ENCODE measurements around the gene FGF6.

- TF ChIP-seq, protein P1, sequence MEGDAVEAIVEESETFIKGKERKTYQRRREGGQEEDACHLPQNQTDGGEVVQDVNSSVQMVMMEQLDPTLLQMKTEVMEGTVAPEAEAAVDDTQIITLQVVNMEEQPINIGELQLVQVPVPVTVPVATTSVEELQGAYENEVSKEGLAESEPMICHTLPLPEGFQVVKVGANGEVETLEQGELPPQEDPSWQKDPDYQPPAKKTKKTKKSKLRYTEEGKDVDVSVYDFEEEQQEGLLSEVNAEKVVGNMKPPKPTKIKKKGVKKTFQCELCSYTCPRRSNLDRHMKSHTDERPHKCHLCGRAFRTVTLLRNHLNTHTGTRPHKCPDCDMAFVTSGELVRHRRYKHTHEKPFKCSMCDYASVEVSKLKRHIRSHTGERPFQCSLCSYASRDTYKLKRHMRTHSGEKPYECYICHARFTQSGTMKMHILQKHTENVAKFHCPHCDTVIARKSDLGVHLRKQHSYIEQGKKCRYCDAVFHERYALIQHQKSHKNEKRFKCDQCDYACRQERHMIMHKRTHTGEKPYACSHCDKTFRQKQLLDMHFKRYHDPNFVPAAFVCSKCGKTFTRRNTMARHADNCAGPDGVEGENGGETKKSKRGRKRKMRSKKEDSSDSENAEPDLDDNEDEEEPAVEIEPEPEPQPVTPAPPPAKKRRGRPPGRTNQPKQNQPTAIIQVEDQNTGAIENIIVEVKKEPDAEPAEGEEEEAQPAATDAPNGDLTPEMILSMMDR (IDR thresholded peaks at IDR 0.05): no peak
- no peak for TF ChIP-seq POLR2AphosphoS5 (IDR thresholded peaks at IDR 0.05; ENCODE audit: low read depth, low read length)
- TF ChIP-seq, protein P2, sequence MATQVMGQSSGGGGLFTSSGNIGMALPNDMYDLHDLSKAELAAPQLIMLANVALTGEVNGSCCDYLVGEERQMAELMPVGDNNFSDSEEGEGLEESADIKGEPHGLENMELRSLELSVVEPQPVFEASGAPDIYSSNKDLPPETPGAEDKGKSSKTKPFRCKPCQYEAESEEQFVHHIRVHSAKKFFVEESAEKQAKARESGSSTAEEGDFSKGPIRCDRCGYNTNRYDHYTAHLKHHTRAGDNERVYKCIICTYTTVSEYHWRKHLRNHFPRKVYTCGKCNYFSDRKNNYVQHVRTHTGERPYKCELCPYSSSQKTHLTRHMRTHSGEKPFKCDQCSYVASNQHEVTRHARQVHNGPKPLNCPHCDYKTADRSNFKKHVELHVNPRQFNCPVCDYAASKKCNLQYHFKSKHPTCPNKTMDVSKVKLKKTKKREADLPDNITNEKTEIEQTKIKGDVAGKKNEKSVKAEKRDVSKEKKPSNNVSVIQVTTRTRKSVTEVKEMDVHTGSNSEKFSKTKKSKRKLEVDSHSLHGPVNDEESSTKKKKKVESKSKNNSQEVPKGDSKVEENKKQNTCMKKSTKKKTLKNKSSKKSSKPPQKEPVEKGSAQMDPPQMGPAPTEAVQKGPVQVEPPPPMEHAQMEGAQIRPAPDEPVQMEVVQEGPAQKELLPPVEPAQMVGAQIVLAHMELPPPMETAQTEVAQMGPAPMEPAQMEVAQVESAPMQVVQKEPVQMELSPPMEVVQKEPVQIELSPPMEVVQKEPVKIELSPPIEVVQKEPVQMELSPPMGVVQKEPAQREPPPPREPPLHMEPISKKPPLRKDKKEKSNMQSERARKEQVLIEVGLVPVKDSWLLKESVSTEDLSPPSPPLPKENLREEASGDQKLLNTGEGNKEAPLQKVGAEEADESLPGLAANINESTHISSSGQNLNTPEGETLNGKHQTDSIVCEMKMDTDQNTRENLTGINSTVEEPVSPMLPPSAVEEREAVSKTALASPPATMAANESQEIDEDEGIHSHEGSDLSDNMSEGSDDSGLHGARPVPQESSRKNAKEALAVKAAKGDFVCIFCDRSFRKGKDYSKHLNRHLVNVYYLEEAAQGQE (IDR thresholded peaks at IDR 0.05; ENCODE audit: insufficient read depth in 1 of 2, low read depth in 2 of 2, low read length in 1 of 2): no peak
These were observed 52.4 kb downstream of the FGF6 start for GRCh38 chr12:4393211-4393610.
